NCI-H82 (cell line): ENCODE results near the gene BABAM2.
A peak's percentile ranks its signal among the peaks of the same experiment; 100 is the strongest.
"Not testable (repeated sequence)": the region's sequence is repeated elsewhere in the genome, so short reads cannot be mapped to it uniquely, and the experiment has no call there.

Experiments
- DNase-seq: peaks from one replicate; lab custom pipeline; 2025; lab: John Stamatoyannopoulos, UW

The BABAM2 gene

DNA sequence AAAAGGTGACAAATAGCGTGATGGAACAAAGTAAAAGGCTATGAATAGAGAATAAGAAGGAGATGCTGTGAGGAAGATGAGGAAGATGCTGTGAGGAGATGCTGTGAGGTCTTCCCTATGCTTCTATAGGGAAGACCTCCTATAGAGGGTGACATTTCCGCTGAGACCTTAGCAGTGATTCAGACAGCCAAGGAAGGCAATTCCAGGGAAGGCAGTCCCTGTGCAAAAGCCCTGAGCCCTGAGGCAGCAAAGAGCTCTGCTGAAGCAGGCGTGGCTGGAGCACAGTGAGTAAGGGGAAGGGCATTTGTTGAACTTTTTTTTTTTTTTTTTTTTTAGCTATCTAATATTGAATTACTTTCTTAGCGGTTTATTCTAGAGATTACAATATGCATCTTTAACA lies 359.5 kb downstream of the BABAM2 start:
- DNase-seq: peak; percentile 7

DNA sequence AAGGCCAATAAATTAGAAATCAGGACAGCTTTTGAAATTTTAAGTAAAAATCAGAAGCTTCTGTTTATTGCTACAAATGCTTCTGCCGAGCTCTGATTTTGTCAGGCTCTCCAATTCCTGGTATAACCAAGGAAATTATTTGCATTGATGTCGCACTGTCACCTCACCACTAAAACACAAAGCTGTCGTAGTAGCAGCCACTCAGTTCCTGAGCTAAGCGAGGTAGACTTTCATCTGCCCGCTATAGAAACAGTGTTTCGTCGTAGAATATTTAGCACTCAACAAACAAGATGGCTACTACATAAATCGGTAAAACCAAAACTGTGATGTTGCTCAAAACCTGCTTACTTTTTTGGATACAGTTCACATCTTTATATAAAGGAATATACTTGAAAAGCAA lies 360.8 kb downstream of the BABAM2 start:
- no peak for DNase-seq

DNA sequence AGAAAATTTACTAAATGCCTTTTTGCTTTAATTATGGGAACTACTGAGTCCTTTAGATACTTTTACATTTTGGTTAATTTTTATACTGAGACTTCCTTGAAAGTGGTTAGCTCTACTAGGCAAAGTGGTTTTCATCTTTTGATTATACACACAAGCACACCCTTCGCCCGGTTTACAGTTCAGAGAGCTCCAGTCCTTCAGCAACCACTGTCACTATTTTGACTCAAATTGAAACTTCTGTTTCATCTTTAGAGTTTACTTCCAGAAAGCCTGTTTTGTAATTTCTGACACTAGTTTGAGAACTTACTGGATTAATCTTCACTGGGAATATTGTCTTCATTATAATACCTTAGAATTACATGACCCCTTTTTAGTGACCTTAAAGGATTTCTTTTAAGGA lies 361.8 kb downstream of the BABAM2 start:
- DNase-seq: no peak

DNA sequence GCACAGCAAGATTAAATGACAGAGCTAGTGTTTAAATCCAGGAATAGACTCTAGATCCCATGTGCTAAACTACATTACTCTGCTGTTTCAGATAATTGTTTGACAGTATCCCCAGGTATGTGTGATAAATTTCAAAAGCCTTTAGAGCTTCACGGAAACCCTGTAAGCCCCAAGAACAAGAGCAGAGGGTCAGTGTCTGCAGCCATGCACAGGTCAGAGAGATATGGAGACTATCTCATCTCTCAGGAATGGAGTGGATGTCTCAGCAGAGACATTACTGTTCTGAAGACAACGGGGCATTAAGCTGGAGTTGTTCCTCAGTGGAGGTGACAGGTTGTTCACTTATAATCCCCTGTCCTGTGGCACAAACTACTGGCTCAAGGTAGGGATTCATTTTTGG lies 363.0 kb downstream of the BABAM2 start:
- no peak for DNase-seq

DNA sequence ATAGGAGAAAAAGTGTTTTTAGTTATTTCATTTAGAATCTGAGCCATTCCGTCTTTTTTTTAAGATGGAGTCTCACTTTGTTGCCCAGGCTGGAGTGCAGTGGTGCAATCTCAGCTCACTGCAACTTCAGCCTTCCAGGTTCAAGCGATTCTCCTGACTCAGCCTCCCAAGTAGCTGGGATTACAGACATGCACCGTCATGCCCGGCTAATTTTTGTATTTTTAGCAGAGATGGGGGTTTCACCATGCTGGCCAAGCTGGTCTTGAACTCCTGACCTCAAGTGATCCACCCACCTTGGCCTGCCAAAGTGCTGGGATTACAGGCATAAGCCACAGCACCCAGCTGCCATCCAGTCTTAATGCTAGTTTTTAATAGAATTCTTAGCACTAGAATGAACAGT lies 364.7 kb downstream of the BABAM2 start:
- DNase-seq: not testable (repeated sequence)

DNA sequence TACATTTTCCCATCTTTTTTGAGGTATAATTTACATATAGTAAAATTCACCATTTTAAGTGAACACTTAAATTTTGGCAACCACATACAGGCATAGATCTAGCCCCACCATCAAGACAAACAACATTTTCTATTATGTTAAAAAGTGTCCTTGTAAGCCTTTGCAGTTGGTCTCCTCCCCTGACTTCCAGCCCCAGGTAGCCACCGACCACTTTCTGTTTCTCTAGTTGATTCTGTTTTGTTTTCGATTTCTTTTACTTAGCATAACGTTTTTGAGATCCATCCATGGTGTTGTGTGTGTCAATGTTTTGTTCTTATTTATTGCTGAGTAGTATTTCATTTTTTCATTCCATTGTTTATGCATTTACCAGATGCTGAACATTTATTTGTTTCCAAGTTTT lies 366.7 kb downstream of the BABAM2 start:
- DNase-seq: no peak

DNA sequence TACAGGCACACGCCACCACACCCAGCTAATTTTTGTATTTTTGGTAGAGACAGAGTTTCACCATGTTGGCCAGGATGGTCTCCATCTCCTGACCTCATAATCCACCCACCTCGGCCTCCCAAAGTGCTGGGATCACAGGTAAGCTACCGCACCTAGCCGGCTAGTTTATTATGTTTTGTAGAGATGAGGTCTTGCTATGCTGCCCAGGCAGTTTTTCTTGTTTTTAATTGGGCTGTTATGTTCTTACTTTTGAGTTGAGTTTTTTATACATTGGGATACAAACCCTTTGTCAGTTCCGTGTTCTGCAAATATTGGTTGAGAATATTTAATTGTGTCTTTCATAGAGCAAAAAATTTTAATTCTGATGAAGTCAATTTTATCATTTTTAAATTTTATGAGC lies 368.7 kb downstream of the BABAM2 start:
- DNase-seq: not testable (repeated sequence)

DNA sequence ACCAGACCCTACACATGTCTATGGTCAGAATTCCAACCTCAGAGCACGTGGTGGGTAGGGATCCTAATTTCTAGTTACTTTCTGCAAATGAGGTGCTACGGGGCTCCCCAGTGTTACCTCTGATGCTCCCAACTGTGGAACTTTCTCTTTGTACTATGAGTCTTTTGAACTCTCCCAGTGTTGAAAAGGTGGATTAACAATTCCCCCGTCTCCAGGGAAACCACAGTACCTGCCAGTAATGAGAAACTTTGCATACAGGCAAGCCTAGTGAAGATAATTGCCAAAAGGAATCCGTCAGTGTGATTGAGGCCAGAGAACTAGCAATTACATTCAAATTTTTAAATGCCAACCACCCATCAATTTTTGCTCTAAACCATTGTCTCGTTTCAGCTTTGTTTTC lies 373.2 kb downstream of the BABAM2 start:
- DNase-seq: no peak

DNA sequence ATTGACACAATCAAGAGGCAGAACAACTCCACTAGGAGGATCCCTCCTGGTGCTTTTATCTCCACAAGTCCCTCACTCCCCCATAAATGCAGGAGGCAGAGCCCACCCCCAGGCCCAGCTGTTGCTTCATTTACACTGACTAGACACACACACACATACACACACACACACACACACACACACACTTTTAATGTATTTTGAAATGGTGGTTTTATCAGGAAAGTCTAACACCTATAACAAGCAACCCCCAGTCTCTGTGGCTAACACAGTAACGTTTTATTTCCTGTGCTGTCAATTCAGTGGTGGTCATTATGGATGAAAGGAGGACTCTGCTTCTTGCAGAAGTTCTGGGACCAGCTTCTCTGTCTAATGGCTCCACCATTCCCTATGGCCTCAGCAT lies 376.8 kb downstream of the BABAM2 start:
- DNase-seq: no peak

DNA sequence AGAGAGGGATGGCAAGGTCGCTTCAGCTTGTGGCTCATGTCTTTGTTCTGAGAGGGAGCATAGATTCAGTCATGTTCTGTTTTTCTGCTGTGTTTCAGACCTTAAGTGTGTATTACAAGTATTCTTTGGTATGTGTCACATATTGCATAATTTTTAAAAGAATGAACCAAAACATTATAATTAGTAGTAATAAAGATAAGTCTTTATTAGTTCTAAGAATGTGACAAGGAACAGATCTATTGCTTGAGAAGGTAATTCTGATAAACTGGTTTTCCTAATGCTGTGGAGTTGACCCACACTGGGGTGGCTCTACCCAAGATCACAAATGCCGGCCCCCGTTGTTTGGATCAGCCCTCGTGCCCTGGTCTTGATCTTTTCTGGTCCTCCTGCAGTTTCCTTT lies 377.9 kb downstream of the BABAM2 start:
- no peak for DNase-seq

DNA sequence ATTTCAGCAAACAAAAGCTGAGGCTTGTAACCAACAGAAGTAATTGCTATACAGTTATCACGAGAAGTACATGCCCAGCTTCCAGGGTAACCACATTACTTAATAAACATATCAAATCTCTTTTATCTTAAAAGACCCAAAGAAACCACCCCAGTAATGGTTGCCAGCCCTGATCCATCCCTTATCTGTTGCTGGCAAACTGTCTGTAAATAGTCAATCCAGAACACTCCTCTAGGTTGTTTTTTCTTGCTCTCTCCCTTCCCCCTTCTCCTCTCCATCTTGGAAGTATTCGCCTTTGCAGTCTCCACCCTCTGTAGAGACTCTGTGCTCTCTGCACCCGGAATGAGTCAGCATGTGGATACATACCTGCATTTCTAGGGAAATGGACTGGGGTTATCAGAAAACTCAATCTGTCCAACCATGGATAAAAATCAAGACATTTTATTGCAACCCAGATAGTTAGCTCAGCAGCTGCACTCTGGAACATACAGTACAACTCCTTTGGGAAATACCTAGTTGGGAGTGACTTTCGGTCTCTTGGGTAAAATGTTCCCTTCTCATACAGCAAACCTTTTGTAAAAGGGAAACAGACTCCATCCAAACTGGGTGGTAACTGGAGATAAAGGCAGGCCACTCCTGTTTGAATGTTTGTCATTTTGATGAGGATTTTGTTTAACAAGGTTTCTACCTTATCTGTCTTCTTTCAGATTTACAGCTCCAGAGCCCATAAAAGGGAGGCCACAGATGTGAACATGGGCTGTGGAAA lies 378.7 kb downstream of the BABAM2 start:
- no peak for DNase-seq

DNA sequence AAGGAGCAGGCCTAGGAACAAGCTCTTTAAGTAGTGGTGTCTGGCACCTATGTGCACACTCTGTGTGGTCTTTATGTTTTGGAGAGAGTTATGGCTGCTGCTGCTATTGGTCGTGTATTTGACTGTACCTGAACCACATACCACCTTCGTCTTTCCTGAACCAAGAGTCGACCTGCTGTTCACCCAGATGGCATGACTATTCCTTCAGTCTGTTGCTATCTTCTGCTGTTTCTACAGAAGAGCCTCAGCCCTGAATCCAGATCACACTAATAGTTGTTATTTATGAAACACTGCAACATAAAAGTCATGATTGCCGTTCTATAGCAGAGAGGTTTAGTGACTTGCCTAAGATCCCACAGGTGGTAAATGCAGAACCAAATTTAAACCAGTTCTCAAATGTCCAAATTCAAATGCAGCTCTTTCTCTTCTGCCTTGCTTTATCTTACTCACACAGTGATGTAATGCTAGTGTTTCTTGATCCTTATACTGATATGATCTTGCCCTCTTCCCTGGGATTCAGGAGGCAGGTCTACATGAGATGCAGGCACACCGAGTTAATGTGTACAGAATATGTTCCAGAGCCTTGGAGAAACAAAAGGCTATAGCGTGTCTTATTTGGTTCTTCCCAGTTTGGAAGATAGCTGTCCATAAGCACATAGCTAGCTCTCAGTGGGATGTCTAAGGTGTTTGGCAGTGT lies 380.1 kb downstream of the BABAM2 start:
- DNase-seq: no peak

DNA sequence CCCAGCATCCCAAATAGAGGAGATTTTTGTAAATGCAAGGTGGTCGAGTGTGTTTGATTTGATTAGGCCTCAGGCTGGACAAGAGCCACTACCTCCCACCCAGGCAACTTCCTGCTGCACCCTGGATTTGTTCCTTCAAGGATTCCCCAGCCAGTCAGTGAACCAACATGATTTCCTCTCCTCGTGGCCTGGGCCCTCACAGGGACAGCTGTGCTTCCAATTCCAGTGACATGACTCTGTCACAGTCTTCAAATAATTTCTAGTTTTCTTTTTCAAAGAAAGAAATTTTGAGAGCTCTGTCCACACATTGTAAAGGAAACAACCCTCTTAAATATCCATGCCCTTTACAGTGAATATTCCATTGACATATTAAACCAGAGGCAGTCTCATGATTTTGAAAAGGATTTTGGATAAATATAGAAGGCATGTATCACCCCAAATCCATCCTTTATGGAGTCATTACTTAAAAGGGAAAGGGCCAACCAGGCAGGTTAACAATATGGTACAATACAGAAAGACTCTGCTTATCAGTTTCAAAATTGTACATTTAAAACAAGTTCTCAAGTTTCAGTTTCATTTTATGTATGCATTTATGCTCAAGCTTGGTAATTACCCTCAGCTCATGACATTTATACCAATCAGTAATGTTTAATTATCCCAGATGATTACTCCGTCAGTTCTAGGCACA lies 380.8 kb downstream of the BABAM2 start:
- DNase-seq: no peak

DNA sequence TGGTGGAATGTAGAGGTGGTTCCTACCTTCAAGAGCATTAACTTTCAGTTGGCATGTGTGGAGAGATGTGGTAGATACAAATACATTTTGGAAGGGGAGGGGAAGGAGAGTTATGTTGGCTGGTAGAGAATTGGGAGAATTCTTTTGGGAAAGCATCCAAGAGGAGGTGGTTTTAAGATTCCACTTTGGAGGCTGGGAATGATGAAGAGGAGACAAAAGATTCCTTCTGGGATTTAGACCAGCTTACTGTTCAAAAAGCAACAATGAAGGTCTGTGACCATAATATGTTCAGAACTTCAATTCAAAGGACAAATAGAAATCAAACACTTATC lies 381.4 kb downstream of the BABAM2 start:
- DNase-seq: no peak

DNA sequence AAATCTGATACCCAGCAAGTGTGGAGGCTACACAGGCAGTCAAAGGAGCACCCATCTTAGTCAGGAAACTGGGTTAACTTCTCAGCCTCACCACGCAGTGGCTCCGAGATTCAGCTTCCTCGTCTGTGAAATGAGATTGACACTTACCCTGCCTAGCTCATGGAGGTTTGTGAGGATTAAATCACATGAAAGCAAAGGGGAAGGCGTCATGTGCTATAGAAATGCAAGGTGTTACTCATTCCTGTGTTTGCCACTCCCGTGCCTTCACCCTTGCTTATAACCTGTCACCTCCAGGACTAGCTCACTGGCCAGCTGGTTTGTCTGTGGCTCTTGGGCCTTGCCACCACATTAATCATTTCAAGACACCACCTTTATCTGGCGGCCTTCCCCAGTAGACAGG lies 383.2 kb downstream of the BABAM2 start:
- no peak for DNase-seq

DNA sequence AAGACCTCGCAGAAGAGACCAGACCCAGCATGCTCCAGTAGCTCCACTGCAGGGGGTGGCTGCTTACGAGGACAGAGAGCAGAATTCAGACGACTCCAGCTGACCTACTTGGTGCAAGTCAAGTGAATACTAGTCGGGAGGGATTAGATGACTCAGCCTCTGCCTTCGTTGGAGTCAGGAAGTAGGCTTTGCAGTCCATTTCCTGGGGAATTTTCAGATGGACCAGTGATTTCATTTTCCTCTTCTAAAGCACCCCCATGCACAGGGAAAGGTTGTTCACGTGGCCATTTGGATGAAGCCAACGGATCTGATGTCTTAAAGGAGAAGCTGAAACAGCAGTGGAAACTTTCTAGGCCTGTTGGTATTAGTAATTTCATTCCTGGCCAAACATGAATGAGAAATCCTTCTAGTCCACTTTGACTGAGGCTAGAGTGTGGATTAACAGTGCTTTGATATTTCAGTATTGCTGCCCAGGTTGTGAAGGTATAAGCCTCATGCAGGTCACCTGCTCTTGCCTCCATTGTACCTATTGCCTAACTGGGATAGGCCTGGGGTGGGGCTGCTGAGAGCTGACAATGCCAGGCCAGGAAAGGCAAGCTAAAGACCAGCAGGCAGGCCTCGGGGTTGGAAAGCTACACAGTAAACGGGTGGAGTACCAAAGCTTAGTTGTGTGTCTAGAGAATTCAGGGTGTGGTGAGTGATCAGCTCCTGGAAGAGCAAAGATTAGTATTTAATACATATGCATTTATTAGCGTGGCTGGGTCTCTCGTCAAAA lies 384.6 kb downstream of the BABAM2 start:
- DNase-seq: peak; percentile 7

DNA sequence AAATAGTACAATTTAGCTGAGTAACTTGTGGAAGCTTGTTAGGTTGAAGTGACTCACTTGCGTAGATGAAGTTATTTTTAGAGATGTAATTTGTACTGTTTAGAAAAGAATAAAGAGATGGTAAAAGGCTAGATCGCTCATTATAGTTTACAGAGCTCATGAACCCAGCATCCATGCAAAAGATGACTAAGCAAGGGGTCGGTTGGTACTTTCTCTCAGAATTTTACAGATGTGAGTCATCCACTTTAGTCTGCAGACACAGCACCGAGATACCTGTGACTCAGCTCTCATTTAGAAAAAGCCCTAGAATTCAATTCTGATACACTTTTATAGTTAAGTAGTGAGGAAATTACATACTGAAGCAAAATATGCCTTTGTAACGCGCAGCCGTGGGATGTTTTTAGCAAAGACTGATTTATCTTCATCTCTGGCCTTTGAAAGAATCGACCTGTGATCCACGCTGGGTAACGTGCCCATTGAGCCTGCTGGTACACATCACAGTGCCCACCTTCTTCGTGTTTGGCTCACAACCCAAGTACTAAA lies 385.6 kb downstream of the BABAM2 start:
- no peak for DNase-seq

DNA sequence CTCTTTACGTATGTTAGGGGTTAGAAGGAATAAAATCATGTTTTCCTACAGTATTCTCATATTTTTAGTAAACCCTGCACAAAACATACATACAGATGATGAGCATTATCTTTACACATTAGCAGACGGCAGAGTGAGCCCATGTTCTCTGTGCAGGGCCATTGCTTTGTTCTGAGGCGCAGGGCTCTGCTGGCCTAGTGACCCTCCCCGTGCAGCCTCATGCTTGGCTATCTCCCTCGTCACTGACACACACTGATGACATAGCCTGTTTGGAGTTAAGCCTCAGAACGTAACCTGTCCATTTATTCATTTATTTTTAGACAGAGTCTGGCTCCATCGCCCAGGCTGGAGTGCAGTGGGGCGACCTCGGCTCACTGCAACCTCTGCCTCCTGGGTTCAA lies 386.3 kb downstream of the BABAM2 start:
- no peak for DNase-seq

DNA sequence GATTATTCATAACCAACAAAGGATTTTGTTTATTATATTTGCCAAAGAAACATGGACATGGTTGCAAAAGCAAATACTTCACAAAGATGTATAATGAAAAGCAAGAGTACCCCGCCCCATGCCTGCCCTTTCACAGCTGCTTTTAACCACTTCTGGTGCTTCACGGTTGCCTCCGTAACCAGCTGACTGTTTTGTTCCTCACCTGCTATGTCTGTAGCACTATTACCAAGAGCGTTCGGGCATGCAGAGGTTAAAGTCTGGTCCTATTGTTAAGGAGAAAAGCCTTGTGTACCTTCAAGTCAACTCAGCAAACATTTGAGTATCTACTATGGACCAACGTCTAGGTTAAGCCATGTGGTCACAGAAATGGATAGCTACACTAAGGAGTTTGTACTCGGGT lies 386.9 kb downstream of the BABAM2 start:
- no peak for DNase-seq

DNA sequence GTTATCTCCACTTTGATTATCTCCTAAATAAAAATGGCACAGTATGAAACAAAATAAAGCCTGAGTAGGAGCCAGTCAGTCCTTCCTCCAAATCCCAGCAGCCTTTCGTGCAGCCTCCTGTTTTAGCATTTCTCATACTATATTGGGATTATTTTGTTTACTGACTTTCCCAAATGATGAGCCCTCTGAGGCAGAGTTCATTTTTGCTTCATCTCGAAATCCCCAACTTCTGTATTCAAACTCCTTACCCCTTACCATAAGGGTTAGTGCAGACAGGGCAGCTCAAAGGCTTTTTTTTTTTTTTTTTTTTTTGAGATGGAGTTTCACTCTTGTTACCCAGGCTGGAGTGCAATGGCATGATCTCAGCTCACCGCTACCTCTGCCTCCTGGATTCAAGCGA lies 388.8 kb downstream of the BABAM2 start:
- no peak for DNase-seq

DNA sequence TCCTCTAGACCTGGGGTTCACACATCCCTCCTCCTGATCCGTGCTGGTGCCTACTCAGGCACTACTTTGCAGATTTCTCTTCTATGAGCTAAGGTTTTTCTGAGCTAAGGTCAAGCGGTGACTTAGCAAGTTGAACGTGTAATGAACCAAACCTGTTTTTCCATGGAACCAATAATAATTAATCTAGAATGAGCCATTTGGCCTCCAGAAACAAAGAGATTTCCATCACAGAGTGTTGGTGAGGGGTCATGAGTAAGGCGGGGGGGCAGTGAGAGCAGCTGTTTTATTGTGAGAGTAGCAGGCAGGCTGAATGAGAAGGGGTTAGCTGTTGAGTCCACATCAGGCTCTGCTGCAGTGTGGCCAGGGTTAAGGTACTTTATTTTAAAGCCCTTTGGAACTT lies 390.1 kb downstream of the BABAM2 start:
- no peak for DNase-seq

DNA sequence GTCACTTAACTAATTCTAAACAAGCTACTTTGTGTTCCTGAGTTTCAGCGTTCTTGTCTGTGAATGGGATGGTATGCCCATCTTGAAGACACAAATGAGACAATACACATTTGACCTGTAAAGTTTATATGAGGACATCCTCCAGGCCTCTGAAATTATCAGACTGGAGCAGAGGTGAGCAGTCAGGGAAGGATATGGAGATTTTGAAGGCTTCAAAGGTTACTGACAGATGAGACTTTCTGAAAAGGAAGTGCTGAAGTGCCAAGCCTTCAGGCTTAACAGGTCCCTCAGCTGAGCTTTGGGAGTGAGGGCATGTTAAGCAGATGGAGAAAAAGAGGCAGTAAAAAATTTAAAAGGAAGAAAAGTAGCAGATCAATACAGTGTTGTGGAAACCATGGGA lies 391.2 kb downstream of the BABAM2 start:
- DNase-seq: no peak
